GM10847 (cell line): ENCODE data around the gene GALNT10.

Source experiments
- POLR2A ChIP-seq: IDR thresholded peaks from 2 replicates; pipeline ENCODE4 v1.6.1; 2011; ENCODE audit not compliant: insufficient read length; ENCODE audit errors: extremely low read depth

Gene GALNT10

GRCh38 chr5:154455585-154455984 lies 265.1 kb downstream of the GALNT10 start:
- no peak for TF ChIP-seq POLR2A

GRCh38 chr5:154456540-154456939 lies 266.0 kb downstream of the GALNT10 start:
- no peak for TF ChIP-seq POLR2A

DNA sequence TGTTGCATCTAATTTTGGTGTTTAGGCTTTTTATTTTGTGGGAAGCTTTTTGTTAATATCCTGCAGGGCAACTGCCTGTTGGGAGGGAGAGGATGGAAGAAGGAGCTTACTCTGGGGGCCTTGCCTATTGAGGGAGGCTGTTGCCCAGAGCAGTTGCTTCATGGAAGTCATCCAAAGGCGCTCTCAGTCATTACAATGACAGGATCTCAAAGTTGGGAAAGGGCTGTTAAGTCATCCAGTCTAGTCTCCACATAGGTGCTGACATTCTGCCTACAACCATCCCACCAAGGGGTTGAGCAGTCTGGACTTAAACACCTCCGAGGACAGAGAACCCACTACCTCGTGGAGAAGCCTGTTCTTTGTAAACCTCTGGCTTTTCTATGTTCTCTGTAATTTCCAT lies 268.5 kb downstream of the GALNT10 start:
- no peak for TF ChIP-seq POLR2A

DNA sequence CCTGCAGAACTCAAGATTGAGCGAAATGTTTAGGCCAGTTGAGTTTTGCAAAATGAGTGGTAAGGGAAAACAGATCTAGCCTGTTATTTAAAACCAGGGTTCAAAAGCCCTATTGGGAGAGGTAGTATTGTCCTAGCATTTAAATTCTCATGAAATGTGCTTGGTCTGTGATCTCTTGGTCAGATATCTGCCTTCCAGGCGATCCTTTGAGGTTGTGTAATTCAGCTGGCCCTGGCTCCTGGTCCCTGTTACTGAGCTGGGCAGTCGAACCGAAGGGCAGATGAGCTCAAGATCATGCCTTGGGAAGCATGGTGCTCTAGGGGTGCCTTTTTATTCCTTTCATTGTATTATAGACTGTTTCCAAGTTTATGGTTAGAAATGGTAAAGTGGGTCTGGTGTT lies 269.6 kb downstream of the GALNT10 start:
- no peak for TF ChIP-seq POLR2A

- no peak for TF ChIP-seq POLR2A
These were observed 271.0 kb downstream of the GALNT10 start for GRCh38 chr5:154461531-154461930.

GRCh38 chr5:154464438-154464837 lies 273.9 kb downstream of the GALNT10 start:
- no peak for TF ChIP-seq POLR2A

DNA sequence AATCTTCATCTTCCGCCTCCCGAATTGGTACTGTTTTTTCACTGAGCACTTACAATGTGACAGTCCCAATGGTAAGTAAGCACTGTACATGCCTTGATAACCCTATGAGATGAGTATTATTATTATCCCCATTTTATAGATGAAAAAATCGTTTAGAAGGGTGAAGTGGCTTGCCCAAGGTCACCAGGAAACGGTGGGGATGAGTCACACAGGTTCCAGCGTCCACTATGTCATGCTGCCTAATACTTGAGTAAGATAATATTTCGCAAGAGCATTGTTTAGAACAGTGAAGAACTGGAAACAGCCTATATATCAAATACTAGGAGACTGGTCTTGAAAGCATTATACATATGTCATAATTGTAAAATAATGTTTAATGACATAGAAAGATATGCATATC lies 274.6 kb downstream of the GALNT10 start:
- TF ChIP-seq POLR2A: no peak

GRCh38 chr5:154466147-154466546 lies 275.6 kb downstream of the GALNT10 start:
- TF ChIP-seq POLR2A: no peak

DNA sequence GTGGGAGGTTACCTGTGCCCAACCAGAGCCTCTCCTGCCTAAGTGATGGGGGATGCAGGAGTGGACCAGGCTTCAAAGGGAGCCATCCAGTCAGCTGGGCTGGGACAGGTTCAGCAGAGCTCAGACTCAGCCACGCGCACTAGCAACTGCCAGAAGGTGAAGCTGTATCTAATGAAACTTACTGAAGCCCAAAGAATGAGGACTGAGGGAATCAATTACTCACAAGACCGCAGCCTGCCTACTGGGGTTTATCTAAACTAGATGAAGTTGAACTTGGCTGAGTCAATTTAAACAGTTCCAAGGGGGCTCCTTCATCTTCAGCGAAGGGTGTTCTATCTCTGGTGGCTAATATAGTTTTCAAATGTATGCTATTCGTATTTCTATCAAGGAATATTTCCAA lies 276.1 kb downstream of the GALNT10 start:
- no peak for TF ChIP-seq POLR2A

- TF ChIP-seq POLR2A: no peak
These were observed 277.3 kb downstream of the GALNT10 start for GRCh38 chr5:154467655-154468354.

GRCh38 chr5:154470137-154470536 lies 279.6 kb downstream of the GALNT10 start:
- TF ChIP-seq POLR2A: no peak
